Breast epithelium (tissue), 3 donors: ENCODE results near the gene WDR1.

Experiments
- POLR2A ChIP-seq: fragments of 450-650 bp; IDR thresholded peaks from one replicate; pipeline ENCODE4 v1.6.1; 2016; ENCODE audit warnings: antibody characterized with exemption, mild to moderate bottlenecking, moderate library complexity
- TF ChIP-seq, protein P1 (sequence below), 3 donors: fragments of 450-650 bp; IDR thresholded peaks; one replicate each; pipeline ENCODE4 v1.5.1; 2016 to 2017; ENCODE audit warnings: antibody characterized with exemption in 3 of 3, mild to moderate bottlenecking in 3 of 3, moderate library complexity in 3 of 3

GRCh38 chr4:10055871-10056270 is 60.7 kb downstream of the WDR1 start:
- no peak for TF ChIP-seq POLR2A
- TF ChIP-seq, protein P1, sequence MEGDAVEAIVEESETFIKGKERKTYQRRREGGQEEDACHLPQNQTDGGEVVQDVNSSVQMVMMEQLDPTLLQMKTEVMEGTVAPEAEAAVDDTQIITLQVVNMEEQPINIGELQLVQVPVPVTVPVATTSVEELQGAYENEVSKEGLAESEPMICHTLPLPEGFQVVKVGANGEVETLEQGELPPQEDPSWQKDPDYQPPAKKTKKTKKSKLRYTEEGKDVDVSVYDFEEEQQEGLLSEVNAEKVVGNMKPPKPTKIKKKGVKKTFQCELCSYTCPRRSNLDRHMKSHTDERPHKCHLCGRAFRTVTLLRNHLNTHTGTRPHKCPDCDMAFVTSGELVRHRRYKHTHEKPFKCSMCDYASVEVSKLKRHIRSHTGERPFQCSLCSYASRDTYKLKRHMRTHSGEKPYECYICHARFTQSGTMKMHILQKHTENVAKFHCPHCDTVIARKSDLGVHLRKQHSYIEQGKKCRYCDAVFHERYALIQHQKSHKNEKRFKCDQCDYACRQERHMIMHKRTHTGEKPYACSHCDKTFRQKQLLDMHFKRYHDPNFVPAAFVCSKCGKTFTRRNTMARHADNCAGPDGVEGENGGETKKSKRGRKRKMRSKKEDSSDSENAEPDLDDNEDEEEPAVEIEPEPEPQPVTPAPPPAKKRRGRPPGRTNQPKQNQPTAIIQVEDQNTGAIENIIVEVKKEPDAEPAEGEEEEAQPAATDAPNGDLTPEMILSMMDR (IDR thresholded peaks at IDR 0.05) = no peak
